Measurements from ENCODE around the gene RTL1.

The RTL1 gene

GRCh38 chr14:100840286-100841065 lies 63.0 kb downstream of the RTL1 start:
- TF ChIP-seq YY1 (IDR thresholded peaks at IDR 0.05; ENCODE audit: low read depth) (no peak), ZBTB7A (IDR thresholded peaks at IDR 0.05; ENCODE audit: low read depth) (no peak), FOXM1 (IDR thresholded peaks at IDR 0.05; ENCODE audit: borderline replicate concordance, low read depth) (no peak)

DNA sequence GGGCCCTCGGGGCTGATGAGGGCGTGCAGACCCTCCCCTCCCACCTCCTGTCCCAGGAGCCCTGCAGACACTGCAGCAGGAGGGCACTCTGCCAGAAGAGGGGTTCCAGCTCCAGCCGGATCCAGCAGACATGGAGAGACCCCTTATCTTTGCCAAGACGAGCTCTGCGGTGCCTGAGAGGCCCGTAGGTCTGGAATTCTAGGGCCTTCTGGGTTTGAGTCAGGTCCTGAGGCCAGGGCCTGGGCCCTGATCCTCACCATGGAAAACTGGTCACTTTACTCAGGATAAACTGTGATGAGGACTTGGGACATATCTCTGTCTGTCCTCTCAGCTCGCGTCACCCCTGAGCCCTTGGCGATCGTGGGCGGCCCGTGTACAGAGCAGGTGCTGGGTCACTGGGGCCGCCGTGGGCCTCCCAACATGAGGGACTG lies 63.8 kb downstream of the RTL1 start:
- TF ChIP-seq EGR1 (IDR thresholded peaks at IDR 0.05): no peak
- no peak for TF ChIP-seq TAF1 (IDR thresholded peaks at IDR 0.05; ENCODE audit: low read depth)
- TF ChIP-seq EP300 (IDR thresholded peaks at IDR 0.05; ENCODE audit: borderline replicate concordance): no peak
- no peak for TF ChIP-seq RAD21 (IDR thresholded peaks at IDR 0.05; ENCODE audit: low read depth)
- no peak for TF ChIP-seq TCF12 (IDR thresholded peaks at IDR 0.05; ENCODE audit: low read depth)
- TF ChIP-seq TEAD4 (IDR thresholded peaks at IDR 0.05): no peak
- TF ChIP-seq CEBPB (IDR thresholded peaks at IDR 0.05): no peak
- TF ChIP-seq, protein P1, sequence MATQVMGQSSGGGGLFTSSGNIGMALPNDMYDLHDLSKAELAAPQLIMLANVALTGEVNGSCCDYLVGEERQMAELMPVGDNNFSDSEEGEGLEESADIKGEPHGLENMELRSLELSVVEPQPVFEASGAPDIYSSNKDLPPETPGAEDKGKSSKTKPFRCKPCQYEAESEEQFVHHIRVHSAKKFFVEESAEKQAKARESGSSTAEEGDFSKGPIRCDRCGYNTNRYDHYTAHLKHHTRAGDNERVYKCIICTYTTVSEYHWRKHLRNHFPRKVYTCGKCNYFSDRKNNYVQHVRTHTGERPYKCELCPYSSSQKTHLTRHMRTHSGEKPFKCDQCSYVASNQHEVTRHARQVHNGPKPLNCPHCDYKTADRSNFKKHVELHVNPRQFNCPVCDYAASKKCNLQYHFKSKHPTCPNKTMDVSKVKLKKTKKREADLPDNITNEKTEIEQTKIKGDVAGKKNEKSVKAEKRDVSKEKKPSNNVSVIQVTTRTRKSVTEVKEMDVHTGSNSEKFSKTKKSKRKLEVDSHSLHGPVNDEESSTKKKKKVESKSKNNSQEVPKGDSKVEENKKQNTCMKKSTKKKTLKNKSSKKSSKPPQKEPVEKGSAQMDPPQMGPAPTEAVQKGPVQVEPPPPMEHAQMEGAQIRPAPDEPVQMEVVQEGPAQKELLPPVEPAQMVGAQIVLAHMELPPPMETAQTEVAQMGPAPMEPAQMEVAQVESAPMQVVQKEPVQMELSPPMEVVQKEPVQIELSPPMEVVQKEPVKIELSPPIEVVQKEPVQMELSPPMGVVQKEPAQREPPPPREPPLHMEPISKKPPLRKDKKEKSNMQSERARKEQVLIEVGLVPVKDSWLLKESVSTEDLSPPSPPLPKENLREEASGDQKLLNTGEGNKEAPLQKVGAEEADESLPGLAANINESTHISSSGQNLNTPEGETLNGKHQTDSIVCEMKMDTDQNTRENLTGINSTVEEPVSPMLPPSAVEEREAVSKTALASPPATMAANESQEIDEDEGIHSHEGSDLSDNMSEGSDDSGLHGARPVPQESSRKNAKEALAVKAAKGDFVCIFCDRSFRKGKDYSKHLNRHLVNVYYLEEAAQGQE (IDR thresholded peaks at IDR 0.05; ENCODE audit: low read depth): no peak
- TF ChIP-seq, protein P2, sequence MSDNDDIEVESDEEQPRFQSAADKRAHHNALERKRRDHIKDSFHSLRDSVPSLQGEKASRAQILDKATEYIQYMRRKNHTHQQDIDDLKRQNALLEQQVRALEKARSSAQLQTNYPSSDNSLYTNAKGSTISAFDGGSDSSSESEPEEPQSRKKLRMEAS (IDR thresholded peaks at IDR 0.05): no peak
- TF ChIP-seq ZBTB7A (IDR thresholded peaks at IDR 0.05; ENCODE audit: low read depth): no peak
- no peak for TF ChIP-seq CREB1 (IDR thresholded peaks at IDR 0.05; ENCODE audit: low read depth)
- no peak for TF ChIP-seq YY1 (IDR thresholded peaks at IDR 0.05; ENCODE audit: low read depth)
- TF ChIP-seq, protein P3, sequence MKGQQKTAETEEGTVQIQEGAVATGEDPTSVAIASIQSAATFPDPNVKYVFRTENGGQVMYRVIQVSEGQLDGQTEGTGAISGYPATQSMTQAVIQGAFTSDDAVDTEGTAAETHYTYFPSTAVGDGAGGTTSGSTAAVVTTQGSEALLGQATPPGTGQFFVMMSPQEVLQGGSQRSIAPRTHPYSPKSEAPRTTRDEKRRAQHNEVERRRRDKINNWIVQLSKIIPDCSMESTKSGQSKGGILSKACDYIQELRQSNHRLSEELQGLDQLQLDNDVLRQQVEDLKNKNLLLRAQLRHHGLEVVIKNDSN (IDR thresholded peaks at IDR 0.05): no peak
- TF ChIP-seq NFIC (IDR thresholded peaks at IDR 0.05): no peak
- no peak for TF ChIP-seq FOXM1 (IDR thresholded peaks at IDR 0.05; ENCODE audit: borderline replicate concordance, low read depth)

- no peak for TF ChIP-seq CREB1 (IDR thresholded peaks at IDR 0.05; ENCODE audit: low read depth)
- no peak for TF ChIP-seq EGR1 (IDR thresholded peaks at IDR 0.05)
- TF ChIP-seq FOXM1 (IDR thresholded peaks at IDR 0.05; ENCODE audit: borderline replicate concordance, low read depth): no peak
- TF ChIP-seq NFIC (IDR thresholded peaks at IDR 0.05): no peak
- TF ChIP-seq YY1 (IDR thresholded peaks at IDR 0.05; ENCODE audit: low read depth): no peak
- TF ChIP-seq TAF1 (IDR thresholded peaks at IDR 0.05; ENCODE audit: low read depth): no peak
- no peak for TF ChIP-seq EP300 (IDR thresholded peaks at IDR 0.05; ENCODE audit: borderline replicate concordance)
- no peak for TF ChIP-seq TEAD4 (IDR thresholded peaks at IDR 0.05)
- no peak for TF ChIP-seq TCF12 (IDR thresholded peaks at IDR 0.05; ENCODE audit: low read depth)
- TF ChIP-seq ZBTB7A (IDR thresholded peaks at IDR 0.05; ENCODE audit: low read depth): no peak
- TF ChIP-seq, protein P1 (IDR thresholded peaks at IDR 0.05; ENCODE audit: low read depth): no peak
- TF ChIP-seq, protein P2 (IDR thresholded peaks at IDR 0.05): no peak
- no peak for TF ChIP-seq CEBPB (IDR thresholded peaks at IDR 0.05)
- TF ChIP-seq, protein P3 (IDR thresholded peaks at IDR 0.05): no peak
- TF ChIP-seq RAD21 (IDR thresholded peaks at IDR 0.05; ENCODE audit: low read depth): no peak
These were observed 64.3 kb downstream of the RTL1 start for GRCh38 chr14:100839315-100839585.

DNA sequence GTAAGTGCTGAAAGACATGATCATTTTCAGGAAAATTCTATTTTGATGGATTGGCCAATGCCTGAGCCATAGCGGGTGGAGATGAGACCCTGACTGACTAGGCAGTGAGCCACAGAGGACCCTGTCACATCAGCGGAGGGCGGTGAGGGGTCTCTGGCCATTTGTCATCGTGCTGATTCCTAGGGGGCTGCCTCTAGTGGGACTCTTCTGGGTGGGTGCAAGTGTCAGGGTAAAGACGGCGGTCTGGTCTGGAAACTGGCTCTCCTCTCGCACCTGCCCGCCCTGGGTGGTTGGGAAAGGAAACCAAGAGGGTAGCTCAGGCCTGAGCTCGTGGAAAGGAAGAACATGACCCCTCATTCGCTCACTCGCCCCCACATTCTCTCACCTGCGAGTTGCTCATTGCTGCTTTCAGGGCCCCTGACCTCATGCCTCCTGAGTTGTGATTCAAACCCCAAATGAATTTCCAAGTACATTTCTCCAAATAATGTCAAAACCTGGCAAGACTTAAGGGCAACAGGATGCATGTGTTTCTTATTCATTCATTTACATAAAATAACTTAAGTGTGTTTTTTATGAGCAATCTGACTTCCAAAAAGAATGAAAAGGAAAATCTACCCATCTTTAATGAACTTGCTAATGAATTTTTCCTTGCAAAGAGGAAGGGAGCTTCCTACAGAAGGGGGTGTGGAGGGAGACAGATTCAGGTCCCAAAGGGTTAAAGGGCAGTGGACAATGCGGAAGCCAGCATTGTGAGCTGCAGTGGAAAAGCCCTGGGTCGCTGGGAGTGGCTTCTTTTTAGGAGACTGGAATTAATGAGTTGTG lies 64.8 kb downstream of the RTL1 start:
- TF ChIP-seq, protein P3 (IDR thresholded peaks at IDR 0.05): no peak
- TF ChIP-seq CEBPB (IDR thresholded peaks at IDR 0.05) (no peak), CREB1 (IDR thresholded peaks at IDR 0.05; ENCODE audit: low read depth) (no peak)

DNA sequence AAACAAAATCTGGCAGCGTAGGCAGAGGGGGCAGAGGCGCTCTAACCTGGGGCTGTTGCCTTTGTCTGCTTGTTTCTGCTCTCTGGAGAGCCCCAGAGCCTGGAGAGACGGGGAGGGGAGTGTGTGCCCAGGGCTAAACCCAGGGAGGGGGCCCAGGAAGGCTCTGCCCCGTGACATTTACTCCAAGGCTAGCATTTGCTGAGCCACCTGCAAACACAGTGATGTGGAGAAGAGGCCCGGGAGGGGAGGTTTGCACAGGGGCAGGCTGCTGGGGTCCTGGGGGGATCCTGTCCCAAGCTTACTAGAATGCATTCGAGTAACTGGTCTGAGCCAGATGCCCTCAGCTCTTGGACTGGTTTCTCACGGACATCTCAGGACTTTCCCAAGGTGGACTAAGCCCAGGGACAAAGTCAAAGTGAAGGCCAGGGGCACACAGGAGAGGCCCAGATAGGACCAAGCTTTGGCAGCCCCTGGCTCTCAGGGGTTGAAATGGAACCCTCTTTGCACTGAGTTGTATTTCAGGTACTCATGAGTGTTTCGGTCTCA lies 65.6 kb downstream of the RTL1 start:
- TF ChIP-seq FOXM1 (IDR thresholded peaks at IDR 0.05; ENCODE audit: borderline replicate concordance, low read depth): no peak
- TF ChIP-seq RAD21 (IDR thresholded peaks at IDR 0.05; ENCODE audit: low read depth): no peak
- TF ChIP-seq TAF1 (IDR thresholded peaks at IDR 0.05; ENCODE audit: low read depth): no peak
- TF ChIP-seq EP300 (IDR thresholded peaks at IDR 0.05; ENCODE audit: borderline replicate concordance): no peak

All from Ishikawa (cell line).